Astrocyte of the spinal cord (primary cell): Measurements from ENCODE around the gene CAPN9.

Experiments
- DNase-seq: peaks from one replicate; pipeline ENCODE4 v3.0.0; 2011; ENCODE audit warnings: low read depth, low spot score
- H3K4me3 ChIP-seq: 2 replicates; pipeline ENCODE4 v1.5.1; 2011; ENCODE audit warnings: low read depth, mild to moderate bottlenecking, low read length, moderate library complexity
- CTCF ChIP-seq: IDR thresholded peaks from 2 replicates; pipeline ENCODE4 v1.5.1; 2012; ENCODE audit warnings: low read depth, mild to moderate bottlenecking, low read length, inconsistent platforms
- in situ Hi-C: cut with HindIII; loops from 2 replicates; pipeline ENCODE4 v1.10.0; 2017; ENCODE audit warnings: low sequenced_read_pairs

The CAPN9 gene

GRCh38 chr1:230797942-230798365, 50.8 kb downstream of the CAPN9 start:
- H3K4me3 ChIP-seq, result no peak overlapping the region
- DNase-seq, result peak; percentile 81
- peak; percentile 82 for TF ChIP-seq CTCF
- in situ Hi-C loops, result no loop called here

- in situ Hi-C loops, result no loop called here
- DNase-seq, result no peak
- no peak for TF ChIP-seq CTCF
- no peak overlapping the region for H3K4me3 ChIP-seq
Observed at GRCh38 chr1:230798491-230798890, 51.3 kb downstream of the CAPN9 start.

- peak; percentile 18 for DNase-seq
- TF ChIP-seq CTCF, result no peak
- H3K4me3 ChIP-seq, result no peak overlapping the region
- in situ Hi-C loops, result no loop called here
Observed at GRCh38 chr1:230800891-230801840, 54.0 kb downstream of the CAPN9 start.

- no peak for DNase-seq
- in situ Hi-C loops, result no loop called here
- H3K4me3 ChIP-seq, result no peak overlapping the region
- no peak for TF ChIP-seq CTCF
Observed at GRCh38 chr1:230804396-230804795, 57.2 kb downstream of the CAPN9 start.

- no peak for DNase-seq
- H3K4me3 ChIP-seq, result no peak overlapping the region
- no peak for TF ChIP-seq CTCF
- in situ Hi-C loops, result no loop called here
Observed at GRCh38 chr1:230806552-230806951, 59.4 kb downstream of the CAPN9 start.

GRCh38 chr1:230807029-230807428, 59.8 kb downstream of the CAPN9 start:
- no peak for TF ChIP-seq CTCF
- in situ Hi-C loops, result no loop called here
- no peak overlapping the region for H3K4me3 ChIP-seq
- DNase-seq, result no peak
